ENCODE results near the gene NFAM1. TPM values are rescaled to one million over a fixed set of nuclear protein-coding genes. Genes with fewer than 3 reads are reported as not detected.

NFAM1 gene
- total RNA-seq, 2 experiments from 2014 or later: 0.15 to 0.24 TPM

DNA sequence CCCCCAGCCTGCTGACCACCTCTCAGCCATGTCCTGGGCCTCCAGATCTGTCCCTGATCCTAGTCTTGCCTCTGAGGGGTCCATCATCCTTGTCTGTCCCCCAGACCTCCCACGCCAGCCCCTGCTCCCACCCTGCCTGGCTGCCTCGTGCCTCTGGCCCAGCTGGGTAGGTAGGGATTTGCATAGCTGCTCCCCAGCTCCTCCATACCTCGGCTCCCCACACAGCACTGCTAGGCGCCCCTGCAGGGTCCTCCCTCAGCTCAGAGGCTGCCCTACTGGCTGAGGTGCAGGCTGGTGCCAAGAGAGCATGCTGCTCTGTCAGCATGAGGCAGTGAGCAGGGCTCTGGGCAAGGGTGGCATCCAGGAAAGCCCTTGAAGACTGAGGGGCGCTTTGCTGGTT is 47.7 kb downstream of the NFAM1 start:
- H3K4me1 Mint-ChIP-seq (ENCODE audit: low read depth): no peaks in the 10 kb centered on the region
- no peak overlapping the region for H3K4me3 Mint-ChIP-seq
- no peaks in the 10 kb centered on the region for H3K27me3 Mint-ChIP-seq
- no peak overlapping the region for H3K27ac Mint-ChIP-seq
- no peaks in the 10 kb centered on the region for H3K9me3 Mint-ChIP-seq
- ChIA-PET POLR2A (no interaction called here), CTCF (no interaction called here)
- intact Hi-C loops (cut with micrococcal nuclease): no loop called here
- DNase-seq: no peak
- H3K36me3 Mint-ChIP-seq: no peaks in the 10 kb centered on the region

DNA sequence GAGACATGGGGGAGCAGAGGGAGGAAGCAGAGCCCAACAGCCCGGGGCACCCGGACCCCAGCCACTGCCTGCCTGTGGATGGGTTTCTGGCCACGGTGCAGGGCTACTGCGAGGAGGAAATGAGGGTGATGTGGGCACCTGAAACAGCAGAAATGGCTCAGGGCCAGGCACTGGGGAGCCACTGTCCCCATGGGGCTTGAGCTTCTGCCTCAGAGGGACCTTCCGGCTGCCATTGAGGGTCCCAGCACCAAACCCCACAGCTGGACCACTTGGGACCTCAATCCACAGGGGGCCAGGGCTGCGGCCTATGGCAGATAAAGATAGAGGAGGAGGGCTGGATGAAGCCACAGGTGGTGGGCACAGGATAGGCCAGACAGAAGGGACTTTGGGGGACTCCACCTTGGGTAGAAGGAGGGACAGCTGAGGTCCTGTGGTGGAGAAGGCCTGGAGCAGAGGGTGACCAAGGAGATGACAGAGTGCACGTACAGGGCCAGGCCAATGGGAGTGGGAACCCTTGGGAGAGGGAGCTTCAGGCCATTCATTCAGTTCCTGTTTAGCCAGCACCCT is 48.3 kb downstream of the NFAM1 start:
- H3K27ac Mint-ChIP-seq: no peak overlapping the region
- DNase-seq: no peak
- H3K4me3 Mint-ChIP-seq: no peak overlapping the region
- no peaks in the 10 kb centered on the region for H3K9me3 Mint-ChIP-seq
- intact Hi-C loops (cut with micrococcal nuclease): no loop called here
- CTCF ChIA-PET: no interaction called here
- H3K27me3 Mint-ChIP-seq: no peaks in the 10 kb centered on the region
- H3K4me1 Mint-ChIP-seq (ENCODE audit: low read depth): no peaks in the 10 kb centered on the region
- POLR2A ChIA-PET: no interaction called here
- H3K36me3 Mint-ChIP-seq: no peaks in the 10 kb centered on the region

- ChIA-PET POLR2A (no interaction called here), CTCF (no interaction called here)
- no peak overlapping the region for H3K27ac Mint-ChIP-seq
- H3K36me3 Mint-ChIP-seq: no peaks in the 10 kb centered on the region
- H3K9me3 Mint-ChIP-seq: no peaks in the 10 kb centered on the region
- DNase-seq: no peak
- no peak overlapping the region for H3K4me3 Mint-ChIP-seq
- no peaks in the 10 kb centered on the region for H3K4me1 Mint-ChIP-seq (ENCODE audit: low read depth)
- intact Hi-C loops (cut with micrococcal nuclease): no loop called here
- H3K27me3 Mint-ChIP-seq: no peaks in the 10 kb centered on the region
Observed at GRCh38 chr22:42383287-42383686, 48.9 kb downstream of the NFAM1 start.

DNA sequence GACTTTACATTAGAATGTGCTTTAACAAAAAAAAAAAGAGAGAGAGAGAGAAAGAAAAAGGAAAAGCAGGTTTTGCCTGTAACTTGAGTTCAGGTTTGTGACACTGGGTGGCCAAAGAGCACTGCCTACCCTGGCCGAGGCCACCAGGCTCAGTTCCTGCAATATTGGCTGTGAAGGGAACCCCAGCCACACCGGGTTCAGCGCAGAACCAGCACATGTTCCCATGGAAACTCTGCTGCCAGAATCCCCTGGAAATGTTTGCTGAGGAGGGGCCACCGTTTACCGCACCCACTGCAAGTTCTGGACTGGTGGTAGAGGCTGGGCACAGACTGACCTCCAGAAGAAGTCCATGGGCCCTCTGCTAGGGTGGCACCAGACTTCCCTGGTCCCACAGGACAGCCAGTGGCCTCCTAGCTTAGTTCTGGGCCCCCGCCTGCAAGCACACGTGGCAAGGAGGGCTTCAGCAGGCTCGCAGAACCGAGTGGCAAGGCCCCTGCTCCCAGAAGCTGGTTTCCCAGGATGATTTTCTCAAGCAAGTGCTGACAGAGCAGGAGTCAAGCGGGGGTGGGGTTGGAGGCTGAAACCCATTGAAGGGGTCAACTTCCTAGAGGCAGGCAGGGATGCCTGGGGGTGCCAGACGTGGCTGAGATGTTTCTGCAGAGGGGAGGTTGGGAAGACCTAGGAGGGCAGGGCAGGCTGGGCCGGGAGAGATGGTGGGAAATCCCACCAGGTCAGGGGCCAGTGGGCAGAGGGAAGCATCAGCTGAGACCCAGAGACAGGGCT is 51.2 kb downstream of the NFAM1 start:
- Mint-ChIP-seq H3K27ac (no peak overlapping the region), H3K36me3 (no peaks in the 10 kb centered on the region), H3K27me3 (no peaks in the 10 kb centered on the region), H3K9me3 (no peaks in the 10 kb centered on the region), H3K4me3 (no peak overlapping the region), H3K4me1 (ENCODE audit: low read depth) (no peaks in the 10 kb centered on the region)
- intact Hi-C loops (cut with micrococcal nuclease): no loop called here
- no peak for DNase-seq
- CTCF ChIA-PET: no interaction called here
- POLR2A ChIA-PET: no interaction called here

- Mint-ChIP-seq H3K27ac (no peak overlapping the region), H3K9me3 (no peaks in the 10 kb centered on the region), H3K4me3 (no peak overlapping the region), H3K27me3 (no peaks in the 10 kb centered on the region), H3K4me1 (ENCODE audit: low read depth) (no peaks in the 10 kb centered on the region), H3K36me3 (no peaks in the 10 kb centered on the region)
- intact Hi-C loops (cut with micrococcal nuclease): no loop called here
- DNase-seq: no peak
- POLR2A ChIA-PET: no interaction called here
- CTCF ChIA-PET: no interaction called here
Observed at GRCh38 chr22:42379966-42380537, 52.2 kb downstream of the NFAM1 start.

DNA sequence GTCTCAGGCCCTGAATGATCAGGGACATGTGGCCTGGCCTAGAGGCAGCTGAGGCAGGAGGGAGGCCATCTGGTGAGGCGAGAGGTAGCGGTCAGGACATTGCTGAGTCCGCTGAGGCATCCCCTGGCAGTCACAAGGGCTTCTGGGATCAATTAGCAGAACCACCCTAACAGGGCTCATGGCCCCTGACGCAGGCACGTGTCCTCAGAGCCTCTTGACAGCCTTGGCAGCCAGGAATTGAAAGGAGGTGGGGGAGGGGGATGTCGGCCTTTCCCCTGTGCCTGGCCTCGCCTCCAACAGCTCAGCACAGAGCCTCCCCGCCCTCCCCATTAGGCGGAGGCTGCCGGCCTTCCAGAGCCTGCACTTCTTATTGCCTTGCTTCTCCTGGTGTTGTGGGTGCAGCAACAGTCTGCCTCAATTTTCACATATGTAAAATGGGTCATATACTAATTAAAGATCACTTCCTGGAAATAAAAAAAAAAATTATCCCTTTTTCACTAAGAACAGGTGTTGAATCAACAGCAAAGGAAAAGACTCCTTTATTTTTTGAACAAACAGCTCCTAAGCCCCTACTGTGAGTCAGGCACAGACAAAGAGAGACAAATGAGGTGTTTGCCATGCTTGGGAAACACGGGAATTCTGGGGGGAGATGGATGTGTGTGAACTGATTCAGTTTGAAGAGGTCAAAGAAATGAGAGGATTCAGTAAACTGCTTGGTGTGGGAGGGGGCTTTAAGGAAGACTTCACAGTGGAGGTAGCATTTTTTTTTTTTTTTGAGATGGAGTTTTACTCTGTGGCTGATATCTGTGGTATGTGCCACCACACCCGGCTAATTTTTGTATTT is 55.3 kb downstream of the NFAM1 start:
- no peak for DNase-seq
- ChIA-PET CTCF (interaction anchor here (0.6 kb wide), 1 partner anchor 144 kb away, joined by 3 read pairs; no protein-coding TSS in a partner anchor), POLR2A (interaction anchor here (0.7 kb wide), 1 partner anchor 128 kb away, joined by 3 read pairs; no protein-coding TSS in a partner anchor)
- Mint-ChIP-seq H3K9me3 (no peaks in the 10 kb centered on the region), H3K36me3 (no peaks in the 10 kb centered on the region), H3K4me3 (no peak overlapping the region), H3K27ac (no peak overlapping the region), H3K27me3 (no peaks in the 10 kb centered on the region), H3K4me1 (ENCODE audit: low read depth) (peaks cover 2% of the 10 kb centered on the region)
- intact Hi-C loops (cut with micrococcal nuclease): no loop called here

DNA sequence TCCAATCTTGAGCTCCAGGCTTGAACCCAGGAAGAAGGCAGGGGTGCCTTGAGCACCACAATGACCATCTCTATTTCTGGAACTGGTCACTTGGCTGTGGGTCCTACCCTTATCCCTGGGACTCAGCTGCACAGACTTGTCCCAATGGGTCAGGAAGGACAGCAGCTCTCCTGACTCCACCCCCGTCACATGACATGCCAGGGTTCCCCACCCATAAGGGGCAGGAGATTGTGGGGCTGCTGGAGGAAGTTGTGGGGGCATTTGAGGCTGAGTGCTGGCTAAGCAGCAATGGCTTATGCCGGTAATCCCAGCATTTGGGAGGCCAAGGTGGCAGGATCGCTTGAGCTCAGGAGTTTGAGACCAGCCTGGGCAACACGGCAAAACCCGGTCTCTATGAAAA is 56.2 kb downstream of the NFAM1 start:
- no peak for DNase-seq
- Mint-ChIP-seq H3K27ac (no peak overlapping the region), H3K4me1 (ENCODE audit: low read depth) (peaks cover 2% of the 10 kb centered on the region), H3K27me3 (no peaks in the 10 kb centered on the region), H3K9me3 (no peaks in the 10 kb centered on the region), H3K4me3 (no peak overlapping the region), H3K36me3 (no peaks in the 10 kb centered on the region)
- intact Hi-C loops (cut with micrococcal nuclease): no loop called here
- ChIA-PET POLR2A (no interaction called here), CTCF (no interaction called here)

DNA sequence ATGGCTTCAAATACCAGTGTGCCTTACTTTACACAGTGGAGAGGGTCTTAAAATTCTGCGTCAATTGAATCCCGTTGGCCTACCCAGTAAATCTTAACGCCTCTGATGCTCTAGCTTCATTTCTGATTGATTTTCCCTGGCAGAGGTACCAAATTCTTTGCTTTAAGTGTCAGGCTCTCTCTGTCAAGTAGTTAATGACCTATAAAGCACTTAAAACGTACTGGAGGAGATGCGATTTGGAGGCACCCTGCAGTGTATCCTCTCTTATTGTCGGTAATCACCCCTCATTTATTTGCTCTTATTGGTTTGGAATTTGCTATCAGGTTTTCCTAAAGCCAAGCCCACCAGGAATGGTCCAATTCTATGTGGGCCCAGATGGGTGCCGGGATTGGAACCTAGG is 59.2 kb downstream of the NFAM1 start:
- Mint-ChIP-seq H3K27me3 (peaks cover 5% of the 10 kb centered on the region), H3K27ac (no peak overlapping the region), H3K4me3 (no peak overlapping the region), H3K9me3 (no peaks in the 10 kb centered on the region), H3K36me3 (no peaks in the 10 kb centered on the region), H3K4me1 (ENCODE audit: low read depth) (peaks cover 9% of the 10 kb centered on the region)
- ChIA-PET POLR2A (no interaction called here), CTCF (no interaction called here)
- intact Hi-C loops (cut with micrococcal nuclease): no loop called here
- DNase-seq: no peak

GRCh38 chr22:42371501-42371900 is 60.7 kb downstream of the NFAM1 start:
- Mint-ChIP-seq H3K9me3 (no peaks in the 10 kb centered on the region), H3K4me1 (ENCODE audit: low read depth) (peaks cover 15% of the 10 kb centered on the region), H3K4me3 (no peak overlapping the region), H3K36me3 (no peaks in the 10 kb centered on the region), H3K27ac (no peak overlapping the region), H3K27me3 (peaks cover 16% of the 10 kb centered on the region)
- CTCF ChIA-PET: no interaction called here
- no peak for DNase-seq
- POLR2A ChIA-PET: interaction anchor here (0.6 kb wide), 3 partner anchors 114 to 513 kb away, joined by 3 read pairs; no protein-coding TSS in a partner anchor
- intact Hi-C loops (cut with micrococcal nuclease): no loop called here

GRCh38 chr22:42371099-42371498 is 61.1 kb downstream of the NFAM1 start:
- Mint-ChIP-seq H3K9me3 (no peaks in the 10 kb centered on the region), H3K27ac (no peak overlapping the region), H3K4me3 (no peak overlapping the region), H3K4me1 (ENCODE audit: low read depth) (peaks cover 15% of the 10 kb centered on the region), H3K36me3 (no peaks in the 10 kb centered on the region), H3K27me3 (peaks cover 17% of the 10 kb centered on the region)
- POLR2A ChIA-PET: interaction anchor here (0.6 kb wide), 3 partner anchors 115 to 512 kb away, joined by 3 to 6 read pairs (median 3); no protein-coding TSS in a partner anchor
- no peak for DNase-seq
- CTCF ChIA-PET: no interaction called here
- intact Hi-C loops (cut with micrococcal nuclease): no loop called here

GRCh38 chr22:42369250-42370041 is 62.8 kb downstream of the NFAM1 start:
- POLR2A ChIA-PET: interaction anchor here (0.8 to 1.6 kb wide), 3 partner anchors 100 to 279 kb away, joined by 3 to 7 read pairs (median 3); partner anchors contain the start of gene NDUFA6
- H3K27ac Mint-ChIP-seq: peak overlapping the region; percentile 39

More at GRCh38 chr22:42369250-42370041, 62.8 kb downstream of the NFAM1 start:
- H3K4me1 Mint-ChIP-seq (ENCODE audit: low read depth): peaks cover 13% of the 10 kb centered on the region
- CTCF ChIA-PET: interaction anchor here (0.7 to 2.8 kb wide), 5 partner anchors 70 to 200 kb away, joined by 3 to 12 read pairs (median 4); no protein-coding TSS in a partner anchor
- intact Hi-C loops (cut with micrococcal nuclease): loop anchor here (1.0 to 2.0 kb wide), 2 partner anchors 200 to 279 kb away; partner anchors contain the start of gene NDUFA6
- peak; percentile 92 for DNase-seq
- peaks cover 22% of the 10 kb centered on the region for H3K27me3 Mint-ChIP-seq
- no peaks in the 10 kb centered on the region for H3K36me3 Mint-ChIP-seq
- no peaks in the 10 kb centered on the region for H3K9me3 Mint-ChIP-seq
- H3K4me3 Mint-ChIP-seq: peak overlapping the region; percentile 82

Measured in activated CD4-positive, alpha-beta memory T cell treated with anti-CD3 and anti-CD28 coated beads for 36 hours (primary cell).